ENCODE results near the gene SLC27A3. TPM values are rescaled to one million over a fixed set of nuclear protein-coding genes. Genes with fewer than 3 reads are reported as not detected.

SLC27A3 gene
- total RNA-seq, 1 experiment from 2014 or later: 38.9 TPM

DNA sequence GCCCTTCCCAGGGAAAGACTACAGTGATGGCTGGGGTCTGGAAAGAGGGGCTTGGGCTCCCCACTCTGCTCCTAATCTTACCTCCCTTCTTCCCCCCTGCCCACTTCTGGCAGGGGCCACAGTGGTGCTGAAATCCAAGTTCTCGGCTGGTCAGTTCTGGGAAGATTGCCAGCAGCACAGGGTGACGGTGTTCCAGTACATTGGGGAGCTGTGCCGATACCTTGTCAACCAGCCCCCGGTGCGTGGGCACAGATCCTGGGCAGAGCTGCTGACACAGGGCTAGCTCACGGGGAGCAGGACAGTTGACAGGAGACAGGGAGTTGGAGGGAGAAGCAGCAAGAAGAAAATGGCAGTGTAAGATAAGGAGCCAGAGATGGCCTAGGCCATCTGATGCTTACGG is 2.4 kb downstream of the SLC27A3 start:
- H3K4me3 Mint-ChIP-seq: no peak overlapping the region
- peaks cover 12% of the 10 kb centered on the region for H3K36me3 Mint-ChIP-seq
- DNase-seq (ENCODE audit: low spot score): no peak
- H3K27me3 Mint-ChIP-seq (ENCODE audit: low read depth): no peaks in the 10 kb centered on the region
- H3K4me1 Mint-ChIP-seq: peaks cover 30% of the 10 kb centered on the region
- ATAC-seq: no peak
- CTCF ChIA-PET: interaction anchor here (2.8 kb wide), 1 partner anchor 98 kb away, joined by 26 read pairs; the partner anchor contains the start of gene NPR1
- no peaks in the 10 kb centered on the region for H3K9me3 Mint-ChIP-seq
- peak overlapping the region; percentile 76; the same call in 1 of the 2 replicates for H3K27ac Mint-ChIP-seq
- TF ChIP-seq NFE2L1 (CRISPR knock-in tag; IDR thresholded peaks at IDR 0.05) (no peak), PRRX2 (CRISPR knock-in tag; IDR thresholded peaks at IDR 0.05) (no peak)
- TF ChIP-seq, protein P1, sequence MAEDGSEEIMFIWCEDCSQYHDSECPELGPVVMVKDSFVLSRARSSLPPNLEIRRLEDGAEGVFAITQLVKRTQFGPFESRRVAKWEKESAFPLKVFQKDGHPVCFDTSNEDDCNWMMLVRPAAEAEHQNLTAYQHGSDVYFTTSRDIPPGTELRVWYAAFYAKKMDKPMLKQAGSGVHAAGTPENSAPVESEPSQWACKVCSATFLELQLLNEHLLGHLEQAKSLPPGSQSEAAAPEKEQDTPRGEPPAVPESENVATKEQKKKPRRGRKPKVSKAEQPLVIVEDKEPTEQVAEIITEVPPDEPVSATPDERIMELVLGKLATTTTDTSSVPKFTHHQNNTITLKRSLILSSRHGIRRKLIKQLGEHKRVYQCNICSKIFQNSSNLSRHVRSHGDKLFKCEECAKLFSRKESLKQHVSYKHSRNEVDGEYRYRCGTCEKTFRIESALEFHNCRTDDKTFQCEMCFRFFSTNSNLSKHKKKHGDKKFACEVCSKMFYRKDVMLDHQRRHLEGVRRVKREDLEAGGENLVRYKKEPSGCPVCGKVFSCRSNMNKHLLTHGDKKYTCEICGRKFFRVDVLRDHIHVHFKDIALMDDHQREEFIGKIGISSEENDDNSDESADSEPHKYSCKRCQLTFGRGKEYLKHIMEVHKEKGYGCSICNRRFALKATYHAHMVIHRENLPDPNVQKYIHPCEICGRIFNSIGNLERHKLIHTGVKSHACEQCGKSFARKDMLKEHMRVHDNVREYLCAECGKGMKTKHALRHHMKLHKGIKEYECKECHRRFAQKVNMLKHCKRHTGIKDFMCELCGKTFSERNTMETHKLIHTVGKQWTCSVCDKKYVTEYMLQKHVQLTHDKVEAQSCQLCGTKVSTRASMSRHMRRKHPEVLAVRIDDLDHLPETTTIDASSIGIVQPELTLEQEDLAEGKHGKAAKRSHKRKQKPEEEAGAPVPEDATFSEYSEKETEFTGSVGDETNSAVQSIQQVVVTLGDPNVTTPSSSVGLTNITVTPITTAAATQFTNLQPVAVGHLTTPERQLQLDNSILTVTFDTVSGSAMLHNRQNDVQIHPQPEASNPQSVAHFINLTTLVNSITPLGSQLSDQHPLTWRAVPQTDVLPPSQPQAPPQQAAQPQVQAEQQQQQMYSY (CRISPR knock-in tag; IDR thresholded peaks at IDR 0.05): no peak
- POLR2A ChIA-PET: no interaction called here

DNA sequence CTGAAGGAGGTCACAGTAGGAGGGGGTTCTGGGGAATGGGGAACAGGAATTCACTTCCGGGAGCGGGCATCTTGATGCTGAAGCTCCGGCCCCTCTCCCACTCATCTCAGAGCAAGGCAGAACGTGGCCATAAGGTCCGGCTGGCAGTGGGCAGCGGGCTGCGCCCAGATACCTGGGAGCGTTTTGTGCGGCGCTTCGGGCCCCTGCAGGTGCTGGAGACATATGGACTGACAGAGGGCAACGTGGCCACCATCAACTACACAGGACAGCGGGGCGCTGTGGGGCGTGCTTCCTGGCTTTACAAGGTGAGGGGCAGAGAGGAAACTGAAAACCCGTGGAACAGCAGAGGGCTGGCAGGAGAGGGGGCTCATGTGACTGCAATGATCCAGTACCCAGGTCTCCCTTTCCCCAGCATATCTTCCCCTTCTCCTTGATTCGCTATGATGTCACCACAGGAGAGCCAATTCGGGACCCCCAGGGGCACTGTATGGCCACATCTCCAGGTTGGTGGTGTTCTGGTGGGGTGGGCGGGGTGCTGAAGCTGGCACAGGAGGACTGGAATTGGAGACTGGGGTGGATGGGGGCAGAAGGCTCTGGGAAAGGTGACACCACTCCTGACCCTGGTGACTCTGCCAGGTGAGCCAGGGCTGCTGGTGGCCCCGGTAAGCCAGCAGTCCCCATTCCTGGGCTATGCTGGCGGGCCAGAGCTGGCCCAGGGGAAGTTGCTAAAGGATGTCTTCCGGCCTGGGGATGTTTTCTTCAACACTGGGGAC is 3.0 kb downstream of the SLC27A3 start:
- Mint-ChIP-seq H3K4me1 (peaks cover 34% of the 10 kb centered on the region), H3K9me3 (no peaks in the 10 kb centered on the region), H3K36me3 (peaks cover 12% of the 10 kb centered on the region), H3K27me3 (ENCODE audit: low read depth) (no peaks in the 10 kb centered on the region), H3K4me3 (no peak overlapping the region), H3K27ac (no peak overlapping the region; the same call in 1 of the 2 replicates)
- CTCF ChIA-PET: no interaction called here
- POLR2A ChIA-PET: no interaction called here
- DNase-seq (ENCODE audit: low spot score): no peak
- no peak for ATAC-seq
- TF ChIP-seq, protein P2, sequence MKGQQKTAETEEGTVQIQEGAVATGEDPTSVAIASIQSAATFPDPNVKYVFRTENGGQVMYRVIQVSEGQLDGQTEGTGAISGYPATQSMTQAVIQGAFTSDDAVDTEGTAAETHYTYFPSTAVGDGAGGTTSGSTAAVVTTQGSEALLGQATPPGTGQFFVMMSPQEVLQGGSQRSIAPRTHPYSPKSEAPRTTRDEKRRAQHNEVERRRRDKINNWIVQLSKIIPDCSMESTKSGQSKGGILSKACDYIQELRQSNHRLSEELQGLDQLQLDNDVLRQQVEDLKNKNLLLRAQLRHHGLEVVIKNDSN (CRISPR knock-in tag; IDR thresholded peaks at IDR 0.05): no peak
- TF ChIP-seq GTF2I (CRISPR knock-in tag; conservative IDR thresholded peaks at IDR 0.05): no peak
- no peak for TF ChIP-seq ZNF317 (CRISPR knock-in tag; IDR thresholded peaks at IDR 0.05; ENCODE audit: borderline replicate concordance, low read depth)
- TF ChIP-seq, protein P3, sequence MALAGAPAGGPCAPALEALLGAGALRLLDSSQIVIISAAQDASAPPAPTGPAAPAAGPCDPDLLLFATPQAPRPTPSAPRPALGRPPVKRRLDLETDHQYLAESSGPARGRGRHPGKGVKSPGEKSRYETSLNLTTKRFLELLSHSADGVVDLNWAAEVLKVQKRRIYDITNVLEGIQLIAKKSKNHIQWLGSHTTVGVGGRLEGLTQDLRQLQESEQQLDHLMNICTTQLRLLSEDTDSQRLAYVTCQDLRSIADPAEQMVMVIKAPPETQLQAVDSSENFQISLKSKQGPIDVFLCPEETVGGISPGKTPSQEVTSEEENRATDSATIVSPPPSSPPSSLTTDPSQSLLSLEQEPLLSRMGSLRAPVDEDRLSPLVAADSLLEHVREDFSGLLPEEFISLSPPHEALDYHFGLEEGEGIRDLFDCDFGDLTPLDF (CRISPR knock-in tag; IDR thresholded peaks at IDR 0.05): no peak
- no peak for TF ChIP-seq MYBL2 (CRISPR knock-in tag; IDR thresholded peaks at IDR 0.05)
- TF ChIP-seq ATF1 (CRISPR knock-in tag; IDR thresholded peaks at IDR 0.05): no peak
- TF ChIP-seq, protein P4, sequence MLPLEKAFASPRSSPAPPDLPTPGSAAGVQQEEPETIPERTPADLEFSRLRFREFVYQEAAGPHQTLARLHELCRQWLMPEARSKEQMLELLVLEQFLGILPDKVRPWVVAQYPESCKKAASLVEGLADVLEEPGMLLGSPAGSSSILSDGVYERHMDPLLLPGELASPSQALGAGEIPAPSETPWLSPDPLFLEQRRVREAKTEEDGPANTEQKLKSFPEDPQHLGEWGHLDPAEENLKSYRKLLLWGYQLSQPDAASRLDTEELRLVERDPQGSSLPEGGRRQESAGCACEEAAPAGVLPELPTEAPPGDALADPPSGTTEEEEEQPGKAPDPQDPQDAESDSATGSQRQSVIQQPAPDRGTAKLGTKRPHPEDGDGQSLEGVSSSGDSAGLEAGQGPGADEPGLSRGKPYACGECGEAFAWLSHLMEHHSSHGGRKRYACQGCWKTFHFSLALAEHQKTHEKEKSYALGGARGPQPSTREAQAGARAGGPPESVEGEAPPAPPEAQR (CRISPR knock-in tag; IDR thresholded peaks at IDR 0.05): no peak
- TF ChIP-seq EMX1 (CRISPR knock-in tag; IDR thresholded peaks at IDR 0.05): no peak
- TF ChIP-seq, protein P5, sequence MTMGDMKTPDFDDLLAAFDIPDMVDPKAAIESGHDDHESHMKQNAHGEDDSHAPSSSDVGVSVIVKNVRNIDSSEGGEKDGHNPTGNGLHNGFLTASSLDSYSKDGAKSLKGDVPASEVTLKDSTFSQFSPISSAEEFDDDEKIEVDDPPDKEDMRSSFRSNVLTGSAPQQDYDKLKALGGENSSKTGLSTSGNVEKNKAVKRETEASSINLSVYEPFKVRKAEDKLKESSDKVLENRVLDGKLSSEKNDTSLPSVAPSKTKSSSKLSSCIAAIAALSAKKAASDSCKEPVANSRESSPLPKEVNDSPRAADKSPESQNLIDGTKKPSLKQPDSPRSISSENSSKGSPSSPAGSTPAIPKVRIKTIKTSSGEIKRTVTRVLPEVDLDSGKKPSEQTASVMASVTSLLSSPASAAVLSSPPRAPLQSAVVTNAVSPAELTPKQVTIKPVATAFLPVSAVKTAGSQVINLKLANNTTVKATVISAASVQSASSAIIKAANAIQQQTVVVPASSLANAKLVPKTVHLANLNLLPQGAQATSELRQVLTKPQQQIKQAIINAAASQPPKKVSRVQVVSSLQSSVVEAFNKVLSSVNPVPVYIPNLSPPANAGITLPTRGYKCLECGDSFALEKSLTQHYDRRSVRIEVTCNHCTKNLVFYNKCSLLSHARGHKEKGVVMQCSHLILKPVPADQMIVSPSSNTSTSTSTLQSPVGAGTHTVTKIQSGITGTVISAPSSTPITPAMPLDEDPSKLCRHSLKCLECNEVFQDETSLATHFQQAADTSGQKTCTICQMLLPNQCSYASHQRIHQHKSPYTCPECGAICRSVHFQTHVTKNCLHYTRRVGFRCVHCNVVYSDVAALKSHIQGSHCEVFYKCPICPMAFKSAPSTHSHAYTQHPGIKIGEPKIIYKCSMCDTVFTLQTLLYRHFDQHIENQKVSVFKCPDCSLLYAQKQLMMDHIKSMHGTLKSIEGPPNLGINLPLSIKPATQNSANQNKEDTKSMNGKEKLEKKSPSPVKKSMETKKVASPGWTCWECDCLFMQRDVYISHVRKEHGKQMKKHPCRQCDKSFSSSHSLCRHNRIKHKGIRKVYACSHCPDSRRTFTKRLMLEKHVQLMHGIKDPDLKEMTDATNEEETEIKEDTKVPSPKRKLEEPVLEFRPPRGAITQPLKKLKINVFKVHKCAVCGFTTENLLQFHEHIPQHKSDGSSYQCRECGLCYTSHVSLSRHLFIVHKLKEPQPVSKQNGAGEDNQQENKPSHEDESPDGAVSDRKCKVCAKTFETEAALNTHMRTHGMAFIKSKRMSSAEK (CRISPR knock-in tag; IDR thresholded peaks at IDR 0.05; ENCODE audit: borderline replicate concordance): no peak
- TF ChIP-seq FOXJ3 (CRISPR knock-in tag; IDR thresholded peaks at IDR 0.05; ENCODE audit: borderline replicate concordance): no peak
- TF ChIP-seq ZNF232 (CRISPR knock-in tag; IDR thresholded peaks at IDR 0.05): no peak
- TF ChIP-seq, protein P6, sequence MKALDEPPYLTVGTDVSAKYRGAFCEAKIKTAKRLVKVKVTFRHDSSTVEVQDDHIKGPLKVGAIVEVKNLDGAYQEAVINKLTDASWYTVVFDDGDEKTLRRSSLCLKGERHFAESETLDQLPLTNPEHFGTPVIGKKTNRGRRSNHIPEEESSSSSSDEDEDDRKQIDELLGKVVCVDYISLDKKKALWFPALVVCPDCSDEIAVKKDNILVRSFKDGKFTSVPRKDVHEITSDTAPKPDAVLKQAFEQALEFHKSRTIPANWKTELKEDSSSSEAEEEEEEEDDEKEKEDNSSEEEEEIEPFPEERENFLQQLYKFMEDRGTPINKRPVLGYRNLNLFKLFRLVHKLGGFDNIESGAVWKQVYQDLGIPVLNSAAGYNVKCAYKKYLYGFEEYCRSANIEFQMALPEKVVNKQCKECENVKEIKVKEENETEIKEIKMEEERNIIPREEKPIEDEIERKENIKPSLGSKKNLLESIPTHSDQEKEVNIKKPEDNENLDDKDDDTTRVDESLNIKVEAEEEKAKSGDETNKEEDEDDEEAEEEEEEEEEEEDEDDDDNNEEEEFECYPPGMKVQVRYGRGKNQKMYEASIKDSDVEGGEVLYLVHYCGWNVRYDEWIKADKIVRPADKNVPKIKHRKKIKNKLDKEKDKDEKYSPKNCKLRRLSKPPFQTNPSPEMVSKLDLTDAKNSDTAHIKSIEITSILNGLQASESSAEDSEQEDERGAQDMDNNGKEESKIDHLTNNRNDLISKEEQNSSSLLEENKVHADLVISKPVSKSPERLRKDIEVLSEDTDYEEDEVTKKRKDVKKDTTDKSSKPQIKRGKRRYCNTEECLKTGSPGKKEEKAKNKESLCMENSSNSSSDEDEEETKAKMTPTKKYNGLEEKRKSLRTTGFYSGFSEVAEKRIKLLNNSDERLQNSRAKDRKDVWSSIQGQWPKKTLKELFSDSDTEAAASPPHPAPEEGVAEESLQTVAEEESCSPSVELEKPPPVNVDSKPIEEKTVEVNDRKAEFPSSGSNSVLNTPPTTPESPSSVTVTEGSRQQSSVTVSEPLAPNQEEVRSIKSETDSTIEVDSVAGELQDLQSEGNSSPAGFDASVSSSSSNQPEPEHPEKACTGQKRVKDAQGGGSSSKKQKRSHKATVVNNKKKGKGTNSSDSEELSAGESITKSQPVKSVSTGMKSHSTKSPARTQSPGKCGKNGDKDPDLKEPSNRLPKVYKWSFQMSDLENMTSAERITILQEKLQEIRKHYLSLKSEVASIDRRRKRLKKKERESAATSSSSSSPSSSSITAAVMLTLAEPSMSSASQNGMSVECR (CRISPR knock-in tag; IDR thresholded peaks at IDR 0.05; ENCODE audit: borderline replicate concordance): no peak
- TF ChIP-seq RELA (CRISPR knock-in tag; IDR thresholded peaks at IDR 0.05; ENCODE audit: borderline replicate concordance): no peak
- TF ChIP-seq ZNF263 (CRISPR knock-in tag; IDR thresholded peaks at IDR 0.05; ENCODE audit: low read depth): no peak
